GM12872 (cell line): ENCODE data around the gene LPCAT2.

ENCODE experiments used
- TF ChIP-seq, protein P1 (sequence below): IDR thresholded peaks from 3 replicates; pipeline ENCODE4 v1.5.1; 2011; ENCODE audit warnings: low read depth, mild to moderate bottlenecking, low read length, moderate library complexity; ENCODE audit not compliant: insufficient read depth

Gene LPCAT2

DNA sequence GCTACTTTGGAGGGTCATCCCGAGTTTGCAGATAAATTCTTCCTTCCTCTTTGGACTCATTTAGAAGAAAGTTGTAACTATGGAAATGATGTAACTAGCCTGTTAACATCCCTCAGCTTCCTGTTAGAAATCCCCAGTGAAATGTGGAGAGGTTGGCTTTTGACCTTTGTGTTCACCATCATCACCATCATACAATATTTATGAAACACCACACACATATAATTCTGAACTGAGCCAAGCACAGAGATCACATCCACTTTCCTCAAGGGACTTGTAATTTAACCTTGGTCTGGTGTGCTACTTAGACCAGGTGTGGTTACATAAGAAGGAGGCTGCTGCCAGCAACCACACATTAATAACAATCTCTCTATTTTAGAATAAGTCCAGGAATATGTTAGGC is 60.2 kb downstream of the LPCAT2 start:
- TF ChIP-seq, protein P1, sequence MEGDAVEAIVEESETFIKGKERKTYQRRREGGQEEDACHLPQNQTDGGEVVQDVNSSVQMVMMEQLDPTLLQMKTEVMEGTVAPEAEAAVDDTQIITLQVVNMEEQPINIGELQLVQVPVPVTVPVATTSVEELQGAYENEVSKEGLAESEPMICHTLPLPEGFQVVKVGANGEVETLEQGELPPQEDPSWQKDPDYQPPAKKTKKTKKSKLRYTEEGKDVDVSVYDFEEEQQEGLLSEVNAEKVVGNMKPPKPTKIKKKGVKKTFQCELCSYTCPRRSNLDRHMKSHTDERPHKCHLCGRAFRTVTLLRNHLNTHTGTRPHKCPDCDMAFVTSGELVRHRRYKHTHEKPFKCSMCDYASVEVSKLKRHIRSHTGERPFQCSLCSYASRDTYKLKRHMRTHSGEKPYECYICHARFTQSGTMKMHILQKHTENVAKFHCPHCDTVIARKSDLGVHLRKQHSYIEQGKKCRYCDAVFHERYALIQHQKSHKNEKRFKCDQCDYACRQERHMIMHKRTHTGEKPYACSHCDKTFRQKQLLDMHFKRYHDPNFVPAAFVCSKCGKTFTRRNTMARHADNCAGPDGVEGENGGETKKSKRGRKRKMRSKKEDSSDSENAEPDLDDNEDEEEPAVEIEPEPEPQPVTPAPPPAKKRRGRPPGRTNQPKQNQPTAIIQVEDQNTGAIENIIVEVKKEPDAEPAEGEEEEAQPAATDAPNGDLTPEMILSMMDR: no peak

DNA sequence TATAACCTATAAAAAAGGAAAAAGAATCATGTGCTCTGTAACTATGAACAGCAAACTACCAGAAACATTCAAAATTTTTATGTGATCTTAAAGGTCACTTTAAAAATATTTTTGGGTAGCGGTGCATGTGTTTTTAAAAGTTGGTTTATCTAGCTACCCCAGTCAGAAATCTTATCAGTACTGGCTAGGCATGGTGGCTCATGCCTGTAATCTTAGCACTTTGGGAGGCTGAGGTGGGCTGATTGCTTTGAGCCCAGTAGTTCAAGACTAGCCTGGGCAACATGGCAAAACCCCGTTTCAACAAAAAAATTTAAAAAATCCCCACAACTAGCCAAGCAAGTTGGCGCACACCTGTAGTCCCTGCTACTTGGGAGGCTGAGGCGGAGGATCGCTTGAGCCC is 61.3 kb downstream of the LPCAT2 start:
- TF ChIP-seq, protein P1: no peak

DNA sequence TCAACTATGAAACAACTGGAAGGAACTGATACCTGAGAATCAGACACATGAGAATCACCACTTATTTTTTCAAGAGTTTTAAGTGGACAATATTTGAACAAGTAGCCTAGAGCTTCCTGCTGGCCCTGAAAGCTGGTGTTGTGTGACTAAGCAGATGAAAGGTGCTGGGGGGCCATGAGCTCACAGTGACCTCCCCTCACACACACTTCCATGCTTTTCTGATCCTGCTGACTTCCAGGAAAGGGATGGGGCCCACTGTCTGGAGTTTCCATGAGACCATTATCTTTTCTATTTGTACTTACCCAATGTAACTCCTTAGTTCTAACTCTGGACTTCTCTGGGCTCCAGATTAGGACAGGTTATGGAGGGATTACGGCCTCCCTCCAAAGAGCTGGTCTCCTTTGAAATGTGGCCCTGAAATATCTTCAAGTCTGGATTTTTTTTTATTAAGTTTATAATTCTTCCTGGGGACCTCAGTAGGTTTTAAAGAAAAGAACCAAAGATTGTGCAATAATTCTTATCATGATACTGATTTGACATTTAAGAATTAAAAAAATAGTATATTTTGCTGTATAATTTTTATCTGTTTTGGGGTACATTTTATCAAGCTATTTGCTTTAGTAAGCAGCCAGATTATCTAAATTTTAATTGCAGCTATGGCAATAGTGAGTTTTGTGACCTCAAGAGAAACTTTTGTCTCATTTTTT is 62.5 kb downstream of the LPCAT2 start:
- TF ChIP-seq, protein P1: no peak

DNA sequence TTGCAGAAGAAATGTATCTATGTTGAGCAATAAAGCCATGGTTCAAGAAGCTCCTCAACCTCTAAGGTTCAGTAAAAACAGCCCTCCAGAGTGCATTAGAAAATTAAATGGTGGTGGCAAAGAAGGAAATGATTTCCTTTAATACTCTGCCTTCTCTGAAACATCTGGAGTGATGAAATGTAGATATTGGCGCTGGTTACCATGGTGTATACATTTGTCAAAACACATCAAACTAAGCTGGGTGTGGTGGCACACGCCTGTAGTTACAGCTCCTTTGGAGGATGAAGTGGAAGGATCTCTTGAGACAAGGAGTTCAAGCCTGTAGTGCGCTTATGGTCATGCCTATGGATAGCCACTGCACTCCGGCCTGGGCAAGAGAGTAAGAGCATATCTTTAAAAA is 63.6 kb downstream of the LPCAT2 start:
- TF ChIP-seq, protein P1: no peak

DNA sequence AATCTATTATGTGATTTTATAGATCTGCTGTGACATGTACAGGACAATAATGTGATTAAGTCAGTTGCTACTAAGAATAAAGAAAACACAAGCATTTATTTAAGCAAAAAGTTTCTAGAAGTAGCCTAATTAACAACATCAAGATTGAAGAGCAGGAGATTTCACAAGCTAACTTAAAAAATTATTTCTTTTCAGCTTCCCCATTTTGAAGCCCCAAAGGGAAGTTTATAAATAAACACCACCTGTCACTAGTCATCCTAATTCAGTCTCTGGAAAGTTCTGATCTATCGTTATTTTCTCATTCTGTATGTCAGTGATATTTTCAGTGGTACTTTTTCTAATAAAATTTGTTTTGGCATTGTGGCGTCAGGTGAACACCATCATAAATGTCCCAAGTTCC is 65.9 kb downstream of the LPCAT2 start:
- TF ChIP-seq, protein P1: no peak

DNA sequence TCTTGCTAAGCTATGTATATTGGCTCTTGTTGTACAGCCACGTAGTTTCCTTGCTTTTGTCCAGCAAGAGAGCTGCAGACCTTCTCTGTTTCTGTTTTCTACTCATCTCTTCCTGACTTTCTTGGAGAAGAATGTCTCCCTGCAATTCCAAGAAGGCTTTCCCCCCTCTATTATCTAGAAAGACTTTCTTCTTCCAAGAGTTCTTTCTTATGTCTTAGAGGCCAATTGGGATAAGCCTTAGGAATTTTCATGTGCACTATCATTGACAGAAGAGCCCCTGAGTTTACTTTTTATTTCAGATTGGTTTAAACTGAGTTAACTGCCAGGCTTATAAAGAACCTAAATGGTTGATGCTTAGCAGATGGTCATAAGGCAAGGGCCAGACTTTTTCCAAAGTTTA is 66.6 kb downstream of the LPCAT2 start:
- TF ChIP-seq, protein P1: no peak

DNA sequence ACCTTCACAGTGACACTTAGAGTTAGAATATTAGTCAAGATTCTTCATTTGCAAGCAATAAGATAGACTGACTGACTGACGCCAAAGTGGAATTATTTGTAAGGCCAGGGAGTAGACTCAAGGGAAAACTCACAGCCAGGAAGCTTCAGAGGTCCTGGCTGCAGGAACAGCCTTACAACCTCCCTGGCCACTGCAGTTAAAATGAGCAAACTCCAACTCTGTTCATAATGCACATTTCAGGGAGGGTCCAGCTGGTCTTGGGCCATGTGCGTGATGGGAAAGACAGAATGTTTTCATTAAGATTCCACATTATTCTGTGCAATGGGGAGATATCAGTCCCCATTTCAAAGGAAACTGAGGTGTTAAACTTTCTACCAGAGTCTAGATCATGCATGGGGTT is 67.5 kb downstream of the LPCAT2 start:
- TF ChIP-seq, protein P1: no peak
